HEK293 (cell line): ENCODE measurements around the gene GPATCH11.

Source experiments
- CTCF ChIA-PET: fragments of 350-600 bp; formaldehyde crosslinking; extraction: SDS; loops from one replicate; lab custom pipeline; 2021; ENCODE audit warnings: antibody characterized with exemption; lab: Yijun Ruan, JAX
- POLR2A ChIA-PET: fragments of 300-600 bp; formaldehyde crosslinking; extraction: SDS; loops from one replicate; lab custom pipeline; 2020; ENCODE audit warnings: antibody characterized with exemption, inconsistent platforms; lab: Yijun Ruan, JAX
- H3K27ac ChIP-seq: fragments of 200-500 bp; sonication (Bioruptor generic); 2 replicates; pipeline ENCODE4 v1.5.1; 2014; ENCODE audit warnings: low read depth, low read length, control low read depth, inconsistent platforms; ENCODE audit errors: extremely low read depth
- H3K36me3 ChIP-seq, 2 experiments: fragments of 200-500 bp in 1 of 2; sonication (Bioruptor generic) in 1 of 2; 1 replicate in 1 of 2; 2 replicates in 1 of 2; pipeline ENCODE4 v1.5.1; 2014 to 2017; ENCODE audit warnings: inconsistent platforms in 2 of 2, low read length in 2 of 2; ENCODE audit not compliant: control insufficient read depth in 2 of 2, insufficient read depth in 1 of 2
- H3K4me1 ChIP-seq: fragments of 200-500 bp; sonication (Bioruptor generic); 2 replicates; pipeline ENCODE4 v1.5.1; 2014; ENCODE audit warnings: mild to moderate bottlenecking, low read length, inconsistent platforms; ENCODE audit not compliant: control insufficient read depth, insufficient read depth
- H3K4me3 ChIP-seq: 2 replicates; pipeline ENCODE4 v1.5.1; 2011; ENCODE audit warnings: low read depth, mild to moderate bottlenecking, control low read depth, low read length, moderate library complexity
- H3K9me3 ChIP-seq: fragments of 200-500 bp; sonication (Bioruptor generic); 2 replicates; pipeline ENCODE4 v1.5.1; 2014; ENCODE audit warnings: low read depth, low read length, inconsistent platforms; ENCODE audit not compliant: control insufficient read depth, insufficient read depth
- EGR2 ChIP-seq: fragments of 450-650 bp; formaldehyde crosslinking; IDR thresholded peaks from 2 replicates; pipeline ENCODE4 v1.5.1; 2016; ENCODE audit warnings: low read depth, missing biosample characterization, missing genetic modification characterization
- HOXA7 ChIP-seq: sonication (generic); formaldehyde crosslinking; IDR thresholded peaks from 2 replicates; pipeline ENCODE4 v1.8.1; 2022; ENCODE audit warnings: missing genetic modification reagents, borderline replicate concordance
- KLF1 ChIP-seq: fragments of 450-650 bp; formaldehyde crosslinking; IDR thresholded peaks from 2 replicates; pipeline ENCODE4 v1.5.1; 2016; ENCODE audit warnings: missing biosample characterization, missing genetic modification characterization
- RBAK ChIP-seq: fragments of 450-650 bp; formaldehyde crosslinking; IDR thresholded peaks from 2 replicates; pipeline ENCODE4 v1.5.1; 2016; ENCODE audit warnings: missing biosample characterization, missing genetic modification characterization
- SCRT2 ChIP-seq: fragments of 450-650 bp; formaldehyde crosslinking; IDR thresholded peaks from 2 replicates; pipeline ENCODE4 v1.5.1; 2016; ENCODE audit warnings: missing biosample characterization, missing genetic modification characterization
- WT1 ChIP-seq: fragments of 450-650 bp; formaldehyde crosslinking; IDR thresholded peaks from 2 replicates; pipeline ENCODE4 v1.5.1; 2016; ENCODE audit warnings: missing biosample characterization, missing genetic modification characterization
- YY1 ChIP-seq: fragments of 450-650 bp; formaldehyde crosslinking; IDR thresholded peaks from 2 replicates; pipeline ENCODE4 v1.5.1; 2018; ENCODE audit warnings: missing biosample characterization, missing genetic modification characterization
- YY2 ChIP-seq: fragments of 450-650 bp; formaldehyde crosslinking; IDR thresholded peaks from 2 replicates; pipeline ENCODE4 v1.5.1; 2016; ENCODE audit warnings: missing biosample characterization, missing genetic modification characterization
- ZFHX2 ChIP-seq: fragments of 450-650 bp; formaldehyde crosslinking; conservative IDR thresholded peaks from 2 replicates; pipeline ENCODE4 v1.5.1; 2016; ENCODE audit warnings: missing biosample characterization, missing genetic modification characterization
- ZNF112 ChIP-seq: fragments of 450-650 bp; formaldehyde crosslinking; IDR thresholded peaks from 2 replicates; pipeline ENCODE4 v1.5.0; 2017; ENCODE audit warnings: missing biosample characterization, missing genetic modification characterization
- ZNF266 ChIP-seq: fragments of 450-650 bp; formaldehyde crosslinking; IDR thresholded peaks from 2 replicates; pipeline ENCODE4 v1.5.1; 2016; ENCODE audit warnings: missing biosample characterization, missing genetic modification characterization, low read depth
- ZNF366 ChIP-seq: fragments of 450-650 bp; formaldehyde crosslinking; conservative IDR thresholded peaks from 2 replicates; pipeline ENCODE4 v1.5.1; 2016; ENCODE audit warnings: missing biosample characterization, missing genetic modification characterization
- ZNF404 ChIP-seq: fragments of 450-650 bp; formaldehyde crosslinking; IDR thresholded peaks from 2 replicates; pipeline ENCODE4 v1.5.1; 2017; ENCODE audit warnings: missing biosample characterization, missing genetic modification characterization
- ZNF660 ChIP-seq: fragments of 450-650 bp; IDR thresholded peaks from 2 replicates; pipeline ENCODE4 v1.5.1; 2018; ENCODE audit warnings: missing biosample characterization, mild to moderate bottlenecking, missing genetic modification characterization
- ZNF670 ChIP-seq: fragments of 450-650 bp; formaldehyde crosslinking; IDR thresholded peaks from 2 replicates; pipeline ENCODE4 v1.5.1; 2016; ENCODE audit warnings: missing biosample characterization, missing genetic modification characterization, low read depth
- ZNF791 ChIP-seq: fragments of 450-650 bp; formaldehyde crosslinking; IDR thresholded peaks from 2 replicates; pipeline ENCODE4 v1.5.1; 2016; ENCODE audit warnings: missing biosample characterization, missing genetic modification characterization
- TF ChIP-seq, protein P1 (sequence below): fragments of 450-650 bp; formaldehyde crosslinking; IDR thresholded peaks from 2 replicates; pipeline ENCODE4 v1.5.0; 2017; ENCODE audit warnings: missing biosample characterization, missing genetic modification characterization, borderline replicate concordance
- TF ChIP-seq, protein P2 (sequence below): fragments of 450-650 bp; formaldehyde crosslinking; IDR thresholded peaks from 2 replicates; pipeline ENCODE4 v1.5.1; 2017; ENCODE audit warnings: missing biosample characterization, missing genetic modification characterization
- TF ChIP-seq, protein P3 (sequence below): fragments of 450-650 bp; formaldehyde crosslinking; IDR thresholded peaks from 2 replicates; pipeline ENCODE4 v1.5.1; 2016; ENCODE audit warnings: missing biosample characterization, missing genetic modification characterization
- TF ChIP-seq, protein P4 (sequence below): fragments of 450-650 bp; formaldehyde crosslinking; IDR thresholded peaks from 2 replicates; pipeline ENCODE4 v1.5.1; 2016; ENCODE audit warnings: missing biosample characterization, missing genetic modification characterization
- TF ChIP-seq, protein P5 (sequence below): fragments of 450-650 bp; formaldehyde crosslinking; IDR thresholded peaks from 2 replicates; pipeline ENCODE4 v1.5.1; 2016; ENCODE audit warnings: missing biosample characterization, missing genetic modification characterization

Gene GPATCH11

DNA sequence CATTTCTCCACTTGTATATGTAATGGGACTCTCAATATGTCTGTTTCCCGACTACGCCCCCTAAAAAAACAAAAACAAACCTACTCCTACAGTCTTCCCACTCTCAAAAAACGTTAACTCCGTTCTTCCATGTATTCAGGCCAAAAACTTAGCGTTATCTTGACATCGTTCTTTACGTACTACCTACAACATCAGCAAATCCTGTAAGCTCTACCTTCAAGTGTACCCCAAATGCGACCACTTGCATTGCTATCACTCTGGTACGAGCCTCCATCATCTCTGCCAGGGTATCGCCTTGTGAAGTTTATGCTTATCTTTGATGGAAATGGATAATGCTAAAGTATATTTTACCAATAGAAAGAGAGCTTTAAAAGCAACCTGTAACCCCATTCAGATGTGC, 479 bp downstream of the GPATCH11 start:
- POLR2A ChIA-PET = interaction anchor here (1.0 to 1.4 kb wide), 3 partner anchors 8 to 118 kb away, joined by 4 to 8 read pairs (median 5); partner anchors contain the start of gene STRN
- H3K4me1 ChIP-seq = peaks cover 6% of the 10 kb centered on the region
- TF ChIP-seq ZFHX2 (peak; percentile 56; the same call in 1 of the 2 replicates), SCRT2 (tag by site-specific recombination) (no peak; the same call in 1 of the 2 replicates), EGR2 (0 out of 2 replicates have a peak, but pooled peaks have one; percentile 16), YY1 (tag by site-specific recombination) (no peak)
- TF ChIP-seq, all 188 proteins: peak for 2
- CTCF ChIA-PET = interaction anchor here (0.6 kb wide), 1 partner anchor 293 kb away, joined by 3 read pairs; no protein-coding TSS in a partner anchor
- Histone ChIP-seq H3K9me3 (no peaks in the 10 kb centered on the region), H3K4me3 (peak overlapping the region; percentile 92), H3K36me3 (peaks cover 7 to 47% of the 10 kb centered on the region in 2 experiments; a peak in 2 of 3 replicates), H3K27ac (no peak overlapping the region; the same call in 1 of the 2 replicates)

DNA sequence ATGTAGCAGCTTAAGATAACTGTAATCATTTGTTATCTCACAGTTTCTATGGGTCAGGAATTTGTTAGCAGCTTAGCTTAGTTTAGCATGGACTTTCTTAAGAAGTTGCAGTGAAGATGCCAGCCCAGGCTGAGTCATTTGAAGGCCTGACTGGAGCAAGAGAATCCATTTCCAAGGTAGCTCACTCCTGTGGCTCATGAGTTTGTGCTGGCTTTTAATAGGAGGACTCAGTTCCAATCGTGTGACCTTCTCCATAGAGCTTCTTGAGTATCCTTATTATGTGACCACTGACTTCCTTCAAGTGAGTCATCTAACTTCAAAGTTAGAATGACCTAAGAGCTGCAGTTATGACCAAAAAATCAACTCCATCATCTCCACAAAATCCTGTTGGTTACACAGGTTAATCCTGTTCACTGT, 1.4 kb downstream of the GPATCH11 start:
- Histone ChIP-seq H3K4me3 (no peak overlapping the region), H3K4me1 (peaks cover 6% of the 10 kb centered on the region), H3K9me3 (no peaks in the 10 kb centered on the region), H3K27ac (no peak overlapping the region), H3K36me3 (peaks cover 14 to 43% of the 10 kb centered on the region in 2 experiments; a peak in 2 of 3 replicates)
- CTCF ChIA-PET = no interaction called here
- TF ChIP-seq RBAK (tag by site-specific recombination) (no peak), ZNF366 (0 out of 2 replicates have a peak, but pooled peaks have one; percentile 36)
- POLR2A ChIA-PET = no interaction called here

DNA sequence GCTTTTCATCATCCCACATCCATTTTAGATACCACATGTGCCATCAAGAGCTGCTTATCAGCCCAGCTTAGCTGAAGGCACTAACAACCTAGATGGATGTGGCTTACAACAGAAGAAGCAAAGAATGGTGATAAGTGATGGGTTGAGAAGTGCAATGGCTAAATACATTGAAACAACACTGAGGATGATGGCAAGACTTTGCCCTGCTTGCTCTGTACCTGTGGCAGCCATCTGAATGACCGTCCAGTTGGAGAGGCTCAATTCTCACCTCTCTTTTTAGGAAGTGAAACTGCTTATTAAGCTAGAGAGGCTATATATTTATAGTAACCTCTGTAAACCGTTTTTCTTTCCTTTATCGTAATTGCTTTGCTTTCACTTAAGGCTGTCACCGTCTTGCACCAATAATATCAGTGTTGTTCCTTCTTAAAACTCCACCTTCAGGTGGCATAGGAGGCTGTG, 5.7 kb downstream of the GPATCH11 start:
- Histone ChIP-seq H3K36me3 (peaks cover 40 to 59% of the 10 kb centered on the region in 2 experiments), H3K4me1 (peaks cover 5% of the 10 kb centered on the region), H3K27ac (no peak overlapping the region), H3K4me3 (no peak overlapping the region), H3K9me3 (no peaks in the 10 kb centered on the region)
- CTCF ChIA-PET = no interaction called here
- POLR2A ChIA-PET = no interaction called here
- TF ChIP-seq ZNF404 (tag by site-specific recombination) (no peak), ZNF266 (no peak), YY2 (no peak), ZNF791 (tag by site-specific recombination) (no peak), KLF1 (tag by site-specific recombination) (no peak), ZNF112 (tag by site-specific recombination) (no peak), HOXA7 (CRISPR knock-in tag) (no peak), ZNF670 (tag by site-specific recombination) (no peak), WT1 (tag by site-specific recombination) (no peak), ZNF660 (no peak)
- TF ChIP-seq, protein P1, sequence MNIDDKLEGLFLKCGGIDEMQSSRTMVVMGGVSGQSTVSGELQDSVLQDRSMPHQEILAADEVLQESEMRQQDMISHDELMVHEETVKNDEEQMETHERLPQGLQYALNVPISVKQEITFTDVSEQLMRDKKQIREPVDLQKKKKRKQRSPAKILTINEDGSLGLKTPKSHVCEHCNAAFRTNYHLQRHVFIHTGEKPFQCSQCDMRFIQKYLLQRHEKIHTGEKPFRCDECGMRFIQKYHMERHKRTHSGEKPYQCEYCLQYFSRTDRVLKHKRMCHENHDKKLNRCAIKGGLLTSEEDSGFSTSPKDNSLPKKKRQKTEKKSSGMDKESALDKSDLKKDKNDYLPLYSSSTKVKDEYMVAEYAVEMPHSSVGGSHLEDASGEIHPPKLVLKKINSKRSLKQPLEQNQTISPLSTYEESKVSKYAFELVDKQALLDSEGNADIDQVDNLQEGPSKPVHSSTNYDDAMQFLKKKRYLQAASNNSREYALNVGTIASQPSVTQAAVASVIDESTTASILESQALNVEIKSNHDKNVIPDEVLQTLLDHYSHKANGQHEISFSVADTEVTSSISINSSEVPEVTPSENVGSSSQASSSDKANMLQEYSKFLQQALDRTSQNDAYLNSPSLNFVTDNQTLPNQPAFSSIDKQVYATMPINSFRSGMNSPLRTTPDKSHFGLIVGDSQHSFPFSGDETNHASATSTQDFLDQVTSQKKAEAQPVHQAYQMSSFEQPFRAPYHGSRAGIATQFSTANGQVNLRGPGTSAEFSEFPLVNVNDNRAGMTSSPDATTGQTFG = no peak
- TF ChIP-seq, protein P2, sequence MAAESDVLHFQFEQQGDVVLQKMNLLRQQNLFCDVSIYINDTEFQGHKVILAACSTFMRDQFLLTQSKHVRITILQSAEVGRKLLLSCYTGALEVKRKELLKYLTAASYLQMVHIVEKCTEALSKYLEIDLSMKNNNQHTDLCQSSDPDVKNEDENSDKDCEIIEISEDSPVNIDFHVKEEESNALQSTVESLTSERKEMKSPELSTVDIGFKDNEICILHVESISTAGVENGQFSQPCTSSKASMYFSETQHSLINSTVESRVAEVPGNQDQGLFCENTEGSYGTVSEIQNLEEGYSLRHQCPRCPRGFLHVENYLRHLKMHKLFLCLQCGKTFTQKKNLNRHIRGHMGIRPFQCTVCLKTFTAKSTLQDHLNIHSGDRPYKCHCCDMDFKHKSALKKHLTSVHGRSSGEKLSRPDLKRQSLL (tag by site-specific recombination) = no peak
- TF ChIP-seq, protein P3, sequence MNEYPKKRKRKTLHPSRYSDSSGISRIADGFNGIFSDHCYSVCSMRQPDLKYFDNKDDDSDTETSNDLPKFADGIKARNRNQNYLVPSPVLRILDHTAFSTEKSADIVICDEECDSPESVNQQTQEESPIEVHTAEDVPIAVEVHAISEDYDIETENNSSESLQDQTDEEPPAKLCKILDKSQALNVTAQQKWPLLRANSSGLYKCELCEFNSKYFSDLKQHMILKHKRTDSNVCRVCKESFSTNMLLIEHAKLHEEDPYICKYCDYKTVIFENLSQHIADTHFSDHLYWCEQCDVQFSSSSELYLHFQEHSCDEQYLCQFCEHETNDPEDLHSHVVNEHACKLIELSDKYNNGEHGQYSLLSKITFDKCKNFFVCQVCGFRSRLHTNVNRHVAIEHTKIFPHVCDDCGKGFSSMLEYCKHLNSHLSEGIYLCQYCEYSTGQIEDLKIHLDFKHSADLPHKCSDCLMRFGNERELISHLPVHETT (tag by site-specific recombination) = no peak
- TF ChIP-seq, protein P4, sequence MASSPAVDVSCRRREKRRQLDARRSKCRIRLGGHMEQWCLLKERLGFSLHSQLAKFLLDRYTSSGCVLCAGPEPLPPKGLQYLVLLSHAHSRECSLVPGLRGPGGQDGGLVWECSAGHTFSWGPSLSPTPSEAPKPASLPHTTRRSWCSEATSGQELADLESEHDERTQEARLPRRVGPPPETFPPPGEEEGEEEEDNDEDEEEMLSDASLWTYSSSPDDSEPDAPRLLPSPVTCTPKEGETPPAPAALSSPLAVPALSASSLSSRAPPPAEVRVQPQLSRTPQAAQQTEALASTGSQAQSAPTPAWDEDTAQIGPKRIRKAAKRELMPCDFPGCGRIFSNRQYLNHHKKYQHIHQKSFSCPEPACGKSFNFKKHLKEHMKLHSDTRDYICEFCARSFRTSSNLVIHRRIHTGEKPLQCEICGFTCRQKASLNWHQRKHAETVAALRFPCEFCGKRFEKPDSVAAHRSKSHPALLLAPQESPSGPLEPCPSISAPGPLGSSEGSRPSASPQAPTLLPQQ (tag by site-specific recombination) = no peak
- TF ChIP-seq, protein P5, sequence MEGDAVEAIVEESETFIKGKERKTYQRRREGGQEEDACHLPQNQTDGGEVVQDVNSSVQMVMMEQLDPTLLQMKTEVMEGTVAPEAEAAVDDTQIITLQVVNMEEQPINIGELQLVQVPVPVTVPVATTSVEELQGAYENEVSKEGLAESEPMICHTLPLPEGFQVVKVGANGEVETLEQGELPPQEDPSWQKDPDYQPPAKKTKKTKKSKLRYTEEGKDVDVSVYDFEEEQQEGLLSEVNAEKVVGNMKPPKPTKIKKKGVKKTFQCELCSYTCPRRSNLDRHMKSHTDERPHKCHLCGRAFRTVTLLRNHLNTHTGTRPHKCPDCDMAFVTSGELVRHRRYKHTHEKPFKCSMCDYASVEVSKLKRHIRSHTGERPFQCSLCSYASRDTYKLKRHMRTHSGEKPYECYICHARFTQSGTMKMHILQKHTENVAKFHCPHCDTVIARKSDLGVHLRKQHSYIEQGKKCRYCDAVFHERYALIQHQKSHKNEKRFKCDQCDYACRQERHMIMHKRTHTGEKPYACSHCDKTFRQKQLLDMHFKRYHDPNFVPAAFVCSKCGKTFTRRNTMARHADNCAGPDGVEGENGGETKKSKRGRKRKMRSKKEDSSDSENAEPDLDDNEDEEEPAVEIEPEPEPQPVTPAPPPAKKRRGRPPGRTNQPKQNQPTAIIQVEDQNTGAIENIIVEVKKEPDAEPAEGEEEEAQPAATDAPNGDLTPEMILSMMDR (tag by site-specific recombination) = no peak
